Measurements from ENCODE around the gene NKX2-8. TPM values are rescaled to one million over a fixed set of nuclear protein-coding genes. Genes with fewer than 3 reads are reported as not detected.

The NKX2-8 gene
- 1.4 to 4.5 TPM (median 3.9 TPM) in 5 replicates for total RNA-seq (2022; extraction: Qiagen RNA extraction; ENCODE audit: low read depth)

GRCh38 chr14:36582011-36582873 lies at the start of gene NKX2-8:
Gene NKX2-8 (minus strand): TSS chr14:36582614. CDS start chr14:36582389, 225 bp downstream.

Other genes starting within 250 kb of the NKX2-8 start
- gene NKX2-1, start 62.4 kb downstream of the NKX2-8 start, total RNA-seq (2022; extraction: Qiagen RNA extraction; ENCODE audit: low read depth): 0.11 TPM in 1 of 5 replicates, not detected in the others
- 2.6 to 3.7 TPM (median 2.8 TPM) in 5 replicates for gene PAX9, start 79.2 kb upstream of the NKX2-8 start, total RNA-seq (2022; extraction: Qiagen RNA extraction; ENCODE audit: low read depth)